AG09309 (cell line): Measurements from ENCODE around the gene RNF130.

ENCODE experiments used
- DNase-seq: peaks from one replicate; pipeline ENCODE4 v3.0.0-alpha.2; 2010; ENCODE audit warnings: low read depth
- H3K4me3 ChIP-seq: 2 replicates; pipeline ENCODE4 v1.5.1; 2011; ENCODE audit warnings: mild to moderate bottlenecking, low read depth, low read length, moderate library complexity; ENCODE audit not compliant: control insufficient read depth
- TF ChIP-seq, protein P1 (sequence below): IDR thresholded peaks from 2 replicates; pipeline ENCODE4 v1.5.1; 2011; ENCODE audit warnings: mild to moderate bottlenecking, low read depth, low read length, inconsistent platforms; ENCODE audit not compliant: insufficient read depth, control insufficient read depth; ENCODE audit errors: missing control alignments

Gene RNF130

DNA sequence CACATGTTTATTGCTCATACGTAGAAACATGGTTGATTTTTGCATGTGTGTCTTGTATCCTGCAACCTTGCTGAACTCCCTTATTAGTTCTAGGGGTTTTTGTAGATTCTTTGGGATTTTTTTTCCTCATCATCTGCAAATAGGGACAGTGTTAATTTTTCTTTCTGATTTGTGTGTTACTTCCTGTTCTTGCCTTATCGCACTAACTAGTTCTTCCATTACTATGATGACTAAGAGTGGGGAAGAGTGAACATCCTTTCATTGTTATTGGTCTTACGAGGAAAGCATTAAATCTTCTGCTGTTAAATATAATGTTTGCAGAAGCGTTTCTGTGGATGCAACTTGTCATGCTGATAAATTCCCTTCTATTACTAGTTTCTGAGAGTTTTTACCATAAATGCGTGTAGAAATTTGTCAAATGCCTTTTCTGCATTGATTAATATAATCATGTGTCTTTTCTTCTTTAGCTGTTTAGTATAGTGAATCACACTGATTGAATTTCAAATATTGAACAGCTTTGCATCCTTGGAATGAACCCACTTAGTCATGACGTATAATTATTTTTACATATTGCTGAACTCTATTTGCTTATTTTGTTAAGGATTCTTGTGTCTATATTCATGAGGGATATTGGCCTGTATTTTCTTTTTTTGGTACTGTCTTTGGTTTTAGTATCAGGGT lies 32.1 kb upstream of the RNF130 start:
- H3K4me3 ChIP-seq, result no peak overlapping the region
- TF ChIP-seq, protein P1, sequence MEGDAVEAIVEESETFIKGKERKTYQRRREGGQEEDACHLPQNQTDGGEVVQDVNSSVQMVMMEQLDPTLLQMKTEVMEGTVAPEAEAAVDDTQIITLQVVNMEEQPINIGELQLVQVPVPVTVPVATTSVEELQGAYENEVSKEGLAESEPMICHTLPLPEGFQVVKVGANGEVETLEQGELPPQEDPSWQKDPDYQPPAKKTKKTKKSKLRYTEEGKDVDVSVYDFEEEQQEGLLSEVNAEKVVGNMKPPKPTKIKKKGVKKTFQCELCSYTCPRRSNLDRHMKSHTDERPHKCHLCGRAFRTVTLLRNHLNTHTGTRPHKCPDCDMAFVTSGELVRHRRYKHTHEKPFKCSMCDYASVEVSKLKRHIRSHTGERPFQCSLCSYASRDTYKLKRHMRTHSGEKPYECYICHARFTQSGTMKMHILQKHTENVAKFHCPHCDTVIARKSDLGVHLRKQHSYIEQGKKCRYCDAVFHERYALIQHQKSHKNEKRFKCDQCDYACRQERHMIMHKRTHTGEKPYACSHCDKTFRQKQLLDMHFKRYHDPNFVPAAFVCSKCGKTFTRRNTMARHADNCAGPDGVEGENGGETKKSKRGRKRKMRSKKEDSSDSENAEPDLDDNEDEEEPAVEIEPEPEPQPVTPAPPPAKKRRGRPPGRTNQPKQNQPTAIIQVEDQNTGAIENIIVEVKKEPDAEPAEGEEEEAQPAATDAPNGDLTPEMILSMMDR, result no peak
- no peak for DNase-seq

DNA sequence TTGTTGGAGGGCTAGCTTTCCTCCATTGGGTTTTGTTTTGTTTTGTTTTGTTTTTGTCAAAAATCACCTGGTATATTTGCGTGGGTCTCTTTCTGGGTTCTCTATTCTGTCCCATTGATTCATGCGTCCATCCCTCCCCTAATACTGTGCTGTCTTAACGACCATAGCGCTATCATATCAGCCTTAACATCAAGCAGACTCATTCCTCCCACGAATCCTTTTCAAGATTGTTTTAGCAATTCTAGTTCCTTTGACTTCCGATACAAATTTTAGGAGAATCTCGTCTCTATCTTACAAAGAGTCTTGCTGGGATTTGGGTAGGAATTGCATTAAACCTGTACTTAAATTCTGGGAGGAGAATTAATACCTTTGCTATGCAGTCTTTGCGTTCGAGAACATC lies 31.1 kb upstream of the RNF130 start:
- no peak for DNase-seq
- TF ChIP-seq, protein P1, result no peak
- no peak overlapping the region for H3K4me3 ChIP-seq

DNA sequence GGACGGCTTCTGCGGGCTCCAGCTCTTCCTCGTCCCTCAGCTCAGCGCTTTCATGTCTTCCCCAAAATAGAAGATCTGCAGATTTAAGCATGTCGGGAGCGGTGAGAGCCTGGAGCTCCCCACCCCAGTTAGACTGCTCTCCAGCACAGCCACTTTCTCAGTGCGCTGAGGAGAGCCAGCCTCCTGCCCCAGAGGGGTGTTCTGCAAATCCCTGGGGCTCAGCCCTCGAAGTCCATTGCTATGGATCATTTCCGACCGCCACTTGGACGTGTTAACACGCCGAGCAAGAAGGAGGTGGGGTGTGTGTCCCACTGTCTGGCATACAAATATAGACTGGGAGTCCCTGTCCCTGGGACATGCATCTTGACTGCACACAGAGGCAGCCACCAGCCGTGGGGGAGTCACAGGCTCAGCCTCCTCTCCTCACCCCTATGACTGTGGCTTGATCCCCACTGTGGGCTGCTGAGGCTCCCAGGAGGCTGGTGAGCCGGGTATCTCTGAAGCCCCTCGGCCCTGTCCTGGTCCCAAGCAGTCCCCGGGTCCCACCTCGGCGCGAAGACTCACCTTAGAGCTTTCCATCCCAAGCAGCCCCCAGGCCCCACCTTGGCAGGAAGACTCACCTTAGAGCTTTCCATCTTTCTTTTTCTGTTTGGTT lies 30.0 kb upstream of the RNF130 start:
- no peak overlapping the region for H3K4me3 ChIP-seq
- TF ChIP-seq, protein P1, result no peak
- no peak for DNase-seq

DNA sequence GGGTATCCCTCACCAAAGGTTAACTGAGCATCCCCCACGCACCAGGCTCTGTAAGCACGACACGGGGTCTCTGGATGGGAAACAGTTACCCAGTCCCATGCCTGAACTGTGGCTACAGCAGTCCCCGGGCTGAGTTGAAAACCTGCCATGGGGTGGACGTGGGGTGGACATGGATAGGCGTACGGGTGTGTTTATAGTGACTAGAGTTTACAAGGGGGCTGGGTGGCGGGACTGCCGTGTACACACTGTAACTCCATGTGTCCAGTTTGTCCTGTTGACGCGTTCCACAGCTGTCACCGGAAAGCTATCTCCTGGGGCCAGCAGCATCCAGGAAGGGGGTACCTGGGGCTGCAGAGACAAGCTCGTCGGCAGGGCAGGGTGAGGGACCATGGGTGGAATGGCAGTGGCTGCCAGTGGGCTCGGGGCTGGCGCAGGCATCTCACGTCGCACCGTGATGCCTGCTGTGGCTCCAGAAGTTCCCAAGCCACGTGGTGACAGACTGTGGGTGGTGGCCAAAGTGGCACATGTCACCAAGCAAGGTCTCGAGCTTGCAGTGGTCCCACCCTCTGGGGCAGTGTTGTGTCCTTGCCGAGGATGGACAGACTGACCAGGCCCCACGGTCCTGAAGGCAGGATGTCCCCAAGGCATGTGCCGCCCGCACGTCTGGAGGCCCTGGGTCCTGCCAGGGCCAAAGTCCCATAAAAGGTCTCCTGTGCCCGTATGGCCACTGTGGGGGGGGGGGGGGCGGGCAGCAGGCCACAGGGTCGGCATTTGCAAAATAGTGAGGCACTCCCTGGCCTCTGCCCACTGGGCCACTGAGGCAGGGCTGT lies 29.3 kb upstream of the RNF130 start:
- no peak overlapping the region for H3K4me3 ChIP-seq
- TF ChIP-seq, protein P1, result no peak
- no peak for DNase-seq

DNA sequence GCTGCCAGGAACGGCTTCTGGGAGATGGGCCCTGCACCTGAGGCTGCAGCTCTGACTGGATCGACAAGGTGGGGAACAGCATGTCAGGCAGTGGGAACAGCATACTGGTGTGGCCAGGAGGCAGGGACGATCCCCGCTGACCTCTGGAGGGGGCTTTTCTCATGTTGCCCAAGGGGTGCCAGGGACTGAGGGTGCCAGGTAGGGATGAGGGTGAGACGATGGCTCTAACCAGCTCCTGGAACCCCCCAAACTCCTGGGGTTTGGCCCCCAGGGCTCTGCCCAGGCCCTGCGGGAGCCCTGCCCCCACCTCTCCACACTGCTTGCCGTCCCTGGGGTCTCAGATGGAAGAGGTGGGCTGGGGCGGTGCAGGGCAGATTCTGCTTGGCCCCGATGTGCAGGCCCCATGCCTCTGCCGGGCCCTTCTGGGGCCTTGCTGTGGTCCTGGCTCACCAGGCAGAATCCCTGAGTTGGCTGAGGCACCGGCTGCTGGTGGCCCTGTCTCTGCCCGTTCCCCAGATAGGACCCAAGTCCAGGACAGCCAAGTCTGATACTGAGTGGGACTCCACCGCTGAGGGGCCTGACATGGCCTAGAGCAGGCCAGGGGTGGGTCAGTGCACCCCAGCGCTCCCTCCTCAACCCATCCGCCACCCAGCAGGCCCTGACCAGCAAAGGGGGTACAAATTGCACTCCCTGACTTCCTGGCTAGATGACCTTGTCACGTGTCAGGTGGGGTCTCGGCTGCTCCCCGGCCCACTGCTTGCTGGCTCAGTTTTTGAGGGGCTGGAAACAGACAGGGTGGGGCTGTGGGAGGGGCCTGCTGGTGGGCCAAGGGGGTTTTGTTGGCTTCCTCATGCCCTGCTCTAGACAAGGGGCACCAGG lies 28.4 kb upstream of the RNF130 start:
- TF ChIP-seq, protein P1, result no peak
- H3K4me3 ChIP-seq, result no peak overlapping the region
- DNase-seq, result no peak
